Neural cell (in vitro differentiated cells): ENCODE measurements around the gene CACNA1H.

Experiments used
- CTCF ChIP-seq: fragments of 450-650 bp; IDR thresholded peaks from 2 replicates; pipeline ENCODE4 v1.5.1; 2014; ENCODE audit warnings: antibody characterized with exemption, mild to moderate bottlenecking, moderate library complexity; ENCODE audit not compliant: poor library complexity, severe bottlenecking
- EP300 ChIP-seq: fragments of 450-650 bp; conservative IDR thresholded peaks from 2 replicates; pipeline ENCODE4 v1.6.1; 2014; ENCODE audit warnings: antibody characterized with exemption, mild to moderate bottlenecking, moderate library complexity; ENCODE audit not compliant: poor library complexity, severe bottlenecking
- EZH2 ChIP-seq: fragments of 200-600, 300-800 bp; shearing (Covaris generic), sonication (generic); IDR thresholded peaks from 2 replicates; pipeline ENCODE4 v1.6.1; 2014; ENCODE audit warnings: antibody characterized with exemption, low read length, borderline replicate concordance, mild to moderate bottlenecking; ENCODE audit not compliant: insufficient read depth, poor library complexity, severe bottlenecking
- POLR2AphosphoS5 ChIP-seq: IDR thresholded peaks from 2 replicates; pipeline ENCODE4 v1.6.1; 2012
- SMC3 ChIP-seq: fragments of 450-650 bp; conservative IDR thresholded peaks from 2 replicates; pipeline ENCODE4 v1.6.1; 2014; ENCODE audit warnings: antibody characterized with exemption, mild to moderate bottlenecking, moderate library complexity; ENCODE audit not compliant: poor library complexity
- TAF1 ChIP-seq: IDR thresholded peaks from 2 replicates; pipeline ENCODE4 v1.6.1; 2012; ENCODE audit warnings: low read depth
- TF ChIP-seq, protein P1 (sequence below): IDR thresholded peaks from 2 replicates; pipeline ENCODE4 v1.6.1; 2012; ENCODE audit warnings: borderline replicate concordance

GRCh38 chr16:1202274-1202673 is 49.4 kb downstream of the CACNA1H start:
- TF ChIP-seq CTCF (no peak), POLR2AphosphoS5 (no peak), SMC3 (no peak), TAF1 (no peak), EZH2 (no peak), EP300 (no peak)
- TF ChIP-seq, protein P1, sequence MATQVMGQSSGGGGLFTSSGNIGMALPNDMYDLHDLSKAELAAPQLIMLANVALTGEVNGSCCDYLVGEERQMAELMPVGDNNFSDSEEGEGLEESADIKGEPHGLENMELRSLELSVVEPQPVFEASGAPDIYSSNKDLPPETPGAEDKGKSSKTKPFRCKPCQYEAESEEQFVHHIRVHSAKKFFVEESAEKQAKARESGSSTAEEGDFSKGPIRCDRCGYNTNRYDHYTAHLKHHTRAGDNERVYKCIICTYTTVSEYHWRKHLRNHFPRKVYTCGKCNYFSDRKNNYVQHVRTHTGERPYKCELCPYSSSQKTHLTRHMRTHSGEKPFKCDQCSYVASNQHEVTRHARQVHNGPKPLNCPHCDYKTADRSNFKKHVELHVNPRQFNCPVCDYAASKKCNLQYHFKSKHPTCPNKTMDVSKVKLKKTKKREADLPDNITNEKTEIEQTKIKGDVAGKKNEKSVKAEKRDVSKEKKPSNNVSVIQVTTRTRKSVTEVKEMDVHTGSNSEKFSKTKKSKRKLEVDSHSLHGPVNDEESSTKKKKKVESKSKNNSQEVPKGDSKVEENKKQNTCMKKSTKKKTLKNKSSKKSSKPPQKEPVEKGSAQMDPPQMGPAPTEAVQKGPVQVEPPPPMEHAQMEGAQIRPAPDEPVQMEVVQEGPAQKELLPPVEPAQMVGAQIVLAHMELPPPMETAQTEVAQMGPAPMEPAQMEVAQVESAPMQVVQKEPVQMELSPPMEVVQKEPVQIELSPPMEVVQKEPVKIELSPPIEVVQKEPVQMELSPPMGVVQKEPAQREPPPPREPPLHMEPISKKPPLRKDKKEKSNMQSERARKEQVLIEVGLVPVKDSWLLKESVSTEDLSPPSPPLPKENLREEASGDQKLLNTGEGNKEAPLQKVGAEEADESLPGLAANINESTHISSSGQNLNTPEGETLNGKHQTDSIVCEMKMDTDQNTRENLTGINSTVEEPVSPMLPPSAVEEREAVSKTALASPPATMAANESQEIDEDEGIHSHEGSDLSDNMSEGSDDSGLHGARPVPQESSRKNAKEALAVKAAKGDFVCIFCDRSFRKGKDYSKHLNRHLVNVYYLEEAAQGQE, result no peak
